GM18951 (cell line): Measurements from ENCODE around the gene COX10.

Experiments
- POLR2A ChIP-seq: IDR thresholded peaks from 4 replicates; pipeline ENCODE4 v1.6.1; 2011; ENCODE audit warnings: mild to moderate bottlenecking; ENCODE audit not compliant: insufficient read length, insufficient read depth; ENCODE audit errors: extremely low read depth
- in situ Hi-C: fragments of 300-500 bp; cut with MboI; formaldehyde crosslinking; loops from one replicate; pipeline ENCODE4 v1.12.0; 2022; ENCODE audit warnings: low sequenced_read_pairs, mixed read lengths, inconsistent platforms; ENCODE audit not compliant: unreplicated experiment

Gene COX10

GRCh38 chr17:14069251-14070021 is at the start of gene COX10:
Gene COX10 (plus strand): TSS chr17:14069504. CDS start chr17:14069606, 102 bp downstream.
- peak; percentile 92 for TF ChIP-seq POLR2A
- in situ Hi-C loops = no loop called here

- in situ Hi-C loops = loop anchor here (10.0 kb wide), 1 partner anchor 213 kb away; the partner anchor contains the start of gene CDRT15
Observed at GRCh38 chr17:14021651-14022294, 47.5 kb upstream of the COX10 start.

GRCh38 chr17:14029755-14030154 is 39.5 kb upstream of the COX10 start:
- in situ Hi-C loops = loop anchor here (10.0 kb wide), 1 partner anchor 205 kb away; the partner anchor contains the start of gene CDRT15

- in situ Hi-C loops = no loop called here
- no peak for TF ChIP-seq POLR2A
Observed at GRCh38 chr17:14032234-14032633, 37.1 kb upstream of the COX10 start.

GRCh38 chr17:14033166-14033565 is 36.1 kb upstream of the COX10 start:
- in situ Hi-C loops = no loop called here
- TF ChIP-seq POLR2A = no peak

- in situ Hi-C loops = no loop called here
- TF ChIP-seq POLR2A = no peak
Observed at GRCh38 chr17:14037453-14037852, 31.9 kb upstream of the COX10 start.

- in situ Hi-C loops = no loop called here
- TF ChIP-seq POLR2A = no peak
Observed at GRCh38 chr17:14038206-14038605, 31.1 kb upstream of the COX10 start.

GRCh38 chr17:14042411-14042810 is 26.9 kb upstream of the COX10 start:
- in situ Hi-C loops = no loop called here
- no peak for TF ChIP-seq POLR2A

- TF ChIP-seq POLR2A = no peak
- in situ Hi-C loops = no loop called here
Observed at GRCh38 chr17:14044702-14045101, 24.6 kb upstream of the COX10 start.

GRCh38 chr17:14046978-14047377 is 22.3 kb upstream of the COX10 start:
- no peak for TF ChIP-seq POLR2A
- in situ Hi-C loops = no loop called here

- no peak for TF ChIP-seq POLR2A
- in situ Hi-C loops = no loop called here
Observed at GRCh38 chr17:14047591-14047990, 21.7 kb upstream of the COX10 start.

GRCh38 chr17:14048169-14048568 is 21.1 kb upstream of the COX10 start:
- in situ Hi-C loops = no loop called here

GRCh38 chr17:14050616-14051015 is 18.7 kb upstream of the COX10 start:
- TF ChIP-seq POLR2A = no peak
- in situ Hi-C loops = no loop called here

More at GRCh38 chr17:14048169-14048568, 21.1 kb upstream of the COX10 start:
- no peak for TF ChIP-seq POLR2A

GRCh38 chr17:14051692-14052091 is 17.6 kb upstream of the COX10 start:
- TF ChIP-seq POLR2A = no peak
- in situ Hi-C loops = no loop called here
